ENCODE data around the gene UNC45A.

Gene UNC45A

DNA sequence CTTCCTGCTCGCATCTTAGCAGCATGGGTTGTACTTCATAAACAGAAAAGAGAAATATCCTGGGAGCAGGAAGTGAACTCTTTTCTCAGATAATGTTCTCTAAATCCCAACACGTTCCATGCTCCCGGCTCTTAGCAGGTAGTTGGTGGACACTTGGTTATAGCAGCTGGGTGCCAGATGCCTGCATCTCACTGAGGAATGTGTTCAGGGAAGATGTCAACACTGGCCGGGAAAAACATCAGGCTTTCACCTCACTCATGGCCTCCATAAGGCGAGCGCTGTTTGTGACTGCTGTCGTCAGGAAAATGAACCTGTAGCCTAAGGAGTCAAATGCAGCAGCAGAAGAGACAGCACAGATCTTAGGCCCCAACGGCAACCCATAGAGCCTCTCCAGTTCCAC, 63.7 kb downstream of the UNC45A start:
- DNase-seq (ENCODE audit: low read depth): no peak
- TF ChIP-seq, protein P1, sequence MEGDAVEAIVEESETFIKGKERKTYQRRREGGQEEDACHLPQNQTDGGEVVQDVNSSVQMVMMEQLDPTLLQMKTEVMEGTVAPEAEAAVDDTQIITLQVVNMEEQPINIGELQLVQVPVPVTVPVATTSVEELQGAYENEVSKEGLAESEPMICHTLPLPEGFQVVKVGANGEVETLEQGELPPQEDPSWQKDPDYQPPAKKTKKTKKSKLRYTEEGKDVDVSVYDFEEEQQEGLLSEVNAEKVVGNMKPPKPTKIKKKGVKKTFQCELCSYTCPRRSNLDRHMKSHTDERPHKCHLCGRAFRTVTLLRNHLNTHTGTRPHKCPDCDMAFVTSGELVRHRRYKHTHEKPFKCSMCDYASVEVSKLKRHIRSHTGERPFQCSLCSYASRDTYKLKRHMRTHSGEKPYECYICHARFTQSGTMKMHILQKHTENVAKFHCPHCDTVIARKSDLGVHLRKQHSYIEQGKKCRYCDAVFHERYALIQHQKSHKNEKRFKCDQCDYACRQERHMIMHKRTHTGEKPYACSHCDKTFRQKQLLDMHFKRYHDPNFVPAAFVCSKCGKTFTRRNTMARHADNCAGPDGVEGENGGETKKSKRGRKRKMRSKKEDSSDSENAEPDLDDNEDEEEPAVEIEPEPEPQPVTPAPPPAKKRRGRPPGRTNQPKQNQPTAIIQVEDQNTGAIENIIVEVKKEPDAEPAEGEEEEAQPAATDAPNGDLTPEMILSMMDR (IDR thresholded peaks at IDR 0.05; ENCODE audit: low read length, missing control alignments): no peak
- H3K4me3 ChIP-seq (replicated peaks; ENCODE audit: low read depth, low read length): no peak overlapping the region

DNA sequence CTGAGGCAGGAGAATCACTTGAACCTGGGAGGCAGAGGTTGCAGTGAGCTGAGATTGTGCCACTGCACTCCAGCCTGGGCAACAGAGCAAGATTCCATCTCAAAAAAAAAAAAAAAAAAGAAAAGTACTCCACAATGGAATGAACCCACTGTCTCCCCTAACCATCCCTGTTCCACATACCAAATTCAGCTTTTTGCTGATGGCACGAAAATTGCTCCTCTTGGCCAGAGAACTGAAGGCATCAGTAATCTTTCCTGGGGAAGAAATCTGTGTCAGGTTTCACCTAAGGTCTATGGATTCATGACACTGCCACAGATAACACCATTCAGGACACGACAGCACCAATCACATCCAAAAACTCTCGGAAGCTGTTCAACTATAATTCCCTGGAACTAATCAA, 66.1 kb downstream of the UNC45A start:
- TF ChIP-seq, protein P1 (IDR thresholded peaks at IDR 0.05; ENCODE audit: low read length, missing control alignments): no peak
- no peak overlapping the region for H3K4me3 ChIP-seq (replicated peaks; ENCODE audit: low read depth, low read length)
- no peak for DNase-seq (ENCODE audit: low read depth)
